SIG-M5 treated with dmso at 0.1 percent for 504 hours (cell line): Measurements from ENCODE around the gene UPB1.

ENCODE experiments used
- DNase-seq: peaks from one replicate; lab custom pipeline; 2025; ENCODE audit not compliant: unreplicated experiment; lab: John Stamatoyannopoulos, UW

The UPB1 gene

DNA sequence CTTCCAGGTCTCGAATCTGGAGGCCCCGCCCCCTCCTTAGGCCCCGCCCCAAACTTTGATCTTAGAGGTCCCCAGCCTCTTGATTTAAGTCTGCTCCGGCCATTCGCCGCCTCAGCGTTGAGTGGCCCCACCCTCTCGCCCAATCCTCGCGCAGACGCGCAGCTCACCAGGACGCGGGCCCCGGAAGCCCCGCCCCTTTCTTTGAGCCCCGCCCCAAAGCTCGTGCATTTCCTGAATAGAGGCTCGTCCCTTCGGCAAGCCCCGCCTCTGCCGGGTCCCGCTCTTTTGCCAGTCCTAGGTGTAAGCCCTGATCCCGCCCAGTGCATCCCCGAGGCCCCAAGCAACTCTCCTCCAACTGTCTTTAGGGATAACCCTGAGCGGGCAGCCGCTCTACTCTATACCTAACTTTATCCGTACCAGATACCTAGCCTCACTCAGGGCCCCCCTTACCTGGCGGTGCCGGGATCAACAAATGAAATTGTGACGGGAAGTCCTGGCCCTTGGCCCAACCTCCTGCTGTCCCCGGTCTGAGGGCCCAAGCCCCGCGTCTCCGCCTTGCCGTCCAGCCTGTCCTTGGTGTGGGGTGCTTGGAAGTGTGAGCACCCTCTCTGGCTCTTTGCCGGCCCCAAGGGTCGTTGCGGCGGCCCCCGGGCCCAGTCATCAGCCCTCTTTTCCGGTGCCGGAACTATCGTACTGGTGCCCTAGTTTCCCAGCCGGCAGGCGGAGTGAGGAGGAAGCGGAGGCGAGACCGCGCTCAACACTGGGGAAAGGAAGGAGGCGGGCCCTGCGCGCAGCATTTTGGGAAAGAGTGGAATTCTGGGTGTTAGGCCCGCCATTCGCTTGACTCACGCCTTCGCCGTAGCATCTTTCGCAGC, 60.3 kb downstream of the UPB1 start, which contains the start of gene SNRPD3:
Gene SNRPD3, plus strand, starts transcription at position 835 of the 875 bp plus-strand sequence. CDS start 1,676 bp downstream, outside the sequence.
- peak; percentile 94 for DNase-seq

DNA sequence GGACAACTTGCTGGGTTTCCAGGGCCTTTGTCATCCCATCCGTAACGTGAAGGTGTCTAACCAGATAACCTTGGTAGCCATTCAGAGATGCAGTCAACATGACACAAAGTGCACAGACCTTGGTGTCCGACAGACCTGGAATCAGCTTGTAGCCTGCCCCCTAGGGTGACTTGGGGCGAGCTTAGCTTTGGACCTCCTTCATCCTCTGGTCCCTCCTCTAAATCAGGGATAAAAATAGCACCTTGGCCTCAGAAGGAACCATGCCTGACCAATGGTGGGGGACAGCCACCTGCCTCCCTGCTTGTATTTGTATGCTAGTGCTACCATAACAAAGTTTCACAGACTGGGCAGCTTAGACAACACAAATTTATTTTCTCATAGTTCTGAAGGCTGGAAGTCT, 64.3 kb downstream of the UPB1 start:
- no peak for DNase-seq

DNA sequence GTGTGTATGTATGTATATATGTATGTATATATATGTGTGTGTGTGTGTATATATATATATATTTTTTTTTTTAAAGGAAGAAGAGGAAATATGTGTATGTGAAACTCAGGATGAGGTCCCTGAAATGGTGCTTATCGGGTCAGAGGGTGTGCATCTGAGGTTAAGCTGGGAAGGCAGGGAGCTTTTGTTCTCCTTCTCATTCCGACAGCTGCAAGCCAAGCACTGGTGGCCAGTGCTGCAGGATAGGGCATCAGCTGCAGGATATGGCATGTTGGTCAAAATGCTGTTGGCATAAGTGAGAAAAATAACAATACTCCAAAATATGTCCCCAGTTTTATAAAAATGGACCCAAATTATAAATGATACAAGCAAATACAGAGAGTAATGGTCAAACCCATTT, 68.1 kb downstream of the UPB1 start:
- no peak for DNase-seq

DNA sequence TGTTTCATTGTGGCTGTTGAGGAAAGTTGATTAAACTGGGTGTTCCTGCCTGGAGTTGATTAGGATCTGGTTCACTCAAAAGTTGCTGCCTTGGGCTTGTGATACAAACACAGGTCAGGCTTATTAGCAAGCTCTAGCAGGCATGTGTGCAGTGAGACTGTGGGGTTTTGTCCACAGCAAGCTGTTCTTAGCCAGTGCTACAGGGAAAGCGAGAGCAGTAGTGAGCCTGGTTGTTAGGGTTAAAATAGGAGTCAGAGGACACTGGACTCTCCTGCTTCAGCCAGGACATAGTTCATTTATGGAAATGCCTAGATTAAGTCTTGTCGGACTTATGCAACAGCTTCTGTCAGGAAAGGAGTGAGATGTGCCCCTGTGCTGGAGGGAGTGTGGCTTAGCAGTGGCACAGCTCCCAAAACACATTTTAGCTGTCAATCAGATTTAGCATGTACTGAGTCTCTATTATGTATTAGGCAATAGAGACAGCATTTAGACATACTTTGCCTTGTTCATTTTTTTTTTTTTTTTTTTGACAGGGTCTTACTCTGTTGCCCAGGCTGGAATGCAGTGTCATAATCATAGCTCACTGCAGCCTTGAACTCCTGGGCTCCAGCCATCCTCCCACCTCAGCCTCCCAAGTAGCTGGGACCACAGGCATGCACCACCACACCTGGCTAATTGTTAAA, 69.4 kb downstream of the UPB1 start:
- DNase-seq: no peak

DNA sequence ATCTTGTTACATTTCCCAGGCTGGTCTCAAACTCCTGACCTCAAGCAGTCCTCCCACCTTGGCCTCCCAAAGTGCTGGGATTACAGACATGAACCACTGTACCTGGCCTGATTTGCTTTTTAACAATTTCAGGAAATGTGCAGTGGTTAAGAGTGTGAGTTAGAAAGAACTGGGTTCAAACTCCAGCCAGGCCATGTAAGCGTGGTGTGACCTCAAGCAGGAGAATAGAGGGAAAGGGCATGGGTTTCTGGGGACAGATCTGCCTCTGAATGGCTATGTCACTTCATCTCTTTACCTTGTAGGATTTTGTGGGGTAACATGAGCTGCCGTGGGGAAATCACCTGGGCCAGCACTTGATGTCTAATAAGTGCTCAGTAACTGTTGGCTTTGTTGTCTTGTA, 69.9 kb downstream of the UPB1 start:
- no peak for DNase-seq

DNA sequence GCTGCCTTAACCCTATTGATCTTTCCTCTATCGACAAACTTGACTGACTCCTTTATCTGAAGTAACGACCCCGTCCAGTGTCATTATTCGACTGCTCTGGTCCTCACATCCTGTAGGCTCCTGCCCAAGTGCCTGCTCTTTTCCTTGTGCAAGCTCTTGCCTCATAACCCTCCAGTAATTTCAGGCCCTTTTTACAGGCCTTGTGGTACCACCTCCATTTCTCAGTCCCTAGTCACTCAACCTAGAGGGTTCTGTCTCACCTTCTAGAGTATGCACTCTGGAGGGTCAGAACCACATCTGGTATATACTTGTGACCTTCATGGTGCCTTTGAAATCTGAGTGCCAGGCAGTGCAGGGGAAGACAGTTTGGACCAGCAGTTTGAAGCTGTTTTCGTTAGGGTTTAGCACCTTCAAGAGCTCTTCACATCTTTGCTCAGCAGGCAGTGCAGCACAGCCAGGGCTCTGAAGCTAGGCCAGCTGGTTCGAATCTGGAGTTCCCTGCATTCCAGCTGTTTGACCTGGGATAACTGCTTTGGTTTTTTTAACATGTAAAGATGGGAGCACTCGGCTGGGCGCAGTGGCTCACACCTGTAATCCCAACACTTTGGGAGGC, 71.9 kb downstream of the UPB1 start:
- DNase-seq: no peak

DNA sequence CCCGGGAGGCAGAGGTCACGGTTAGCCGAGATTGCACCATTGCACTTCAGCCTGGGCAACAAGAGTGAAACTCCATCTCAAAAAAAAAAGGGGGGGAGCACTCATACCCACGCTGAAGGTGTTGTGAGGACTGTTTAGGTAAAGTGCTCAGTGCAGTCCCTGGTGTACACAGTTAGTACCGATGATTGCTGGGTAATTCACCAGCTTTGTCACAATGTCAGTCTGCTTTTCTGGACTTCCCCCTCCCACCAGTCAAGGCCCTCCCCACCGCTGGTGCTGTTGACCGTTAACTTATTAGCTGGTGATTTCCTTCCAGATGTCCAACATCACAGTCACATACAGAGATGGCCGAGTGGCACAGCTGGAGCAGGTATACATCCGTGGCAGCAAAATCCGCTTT, 72.5 kb downstream of the UPB1 start:
- no peak for DNase-seq

DNA sequence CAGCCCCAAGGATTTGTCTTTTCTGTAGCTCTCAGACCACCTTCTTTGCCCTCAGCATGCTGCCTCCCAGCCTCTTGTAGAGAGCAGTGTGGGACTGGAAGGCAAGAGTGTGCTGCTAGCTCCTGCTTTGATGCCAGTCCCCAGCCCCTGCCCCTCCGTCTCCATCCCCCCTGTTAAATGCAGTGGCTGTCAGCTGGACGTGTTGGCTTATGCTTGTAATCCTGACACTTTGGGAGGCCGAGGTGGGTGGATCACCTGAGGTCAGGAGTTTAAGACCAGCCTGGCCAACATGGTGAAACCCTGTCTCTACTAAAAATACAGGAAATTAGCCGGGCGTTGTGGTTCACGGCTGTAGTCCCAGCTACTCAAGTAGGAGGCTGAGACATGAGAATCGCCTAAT, 76.1 kb downstream of the UPB1 start:
- no peak for DNase-seq

DNA sequence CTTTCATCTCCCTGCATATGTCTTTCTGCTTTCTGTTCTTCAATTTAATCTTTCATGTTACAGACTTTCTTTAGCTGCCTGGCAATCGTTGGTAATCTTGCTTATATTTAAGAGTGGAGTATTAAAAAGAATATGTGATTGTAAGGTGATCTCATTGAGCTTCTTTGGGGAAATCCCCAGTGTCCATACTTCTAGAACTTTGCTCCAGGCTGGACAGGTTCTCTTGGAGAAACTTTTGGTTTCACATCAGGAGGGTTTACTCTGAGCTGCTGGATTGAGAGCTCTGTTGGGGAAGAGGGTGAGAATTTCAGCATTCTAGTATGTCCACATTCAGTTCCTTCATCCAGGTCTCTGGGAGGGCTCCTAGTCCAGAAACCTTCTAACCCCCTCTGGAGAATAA, 81.6 kb downstream of the UPB1 start:
- DNase-seq: no peak
